ENCODE results near the gene MRPL36.
"Not testable (repeated sequence)": the region's sequence is repeated elsewhere in the genome, so short reads cannot be mapped to it uniquely, and the experiment has no call there.

MRPL36 gene

DNA sequence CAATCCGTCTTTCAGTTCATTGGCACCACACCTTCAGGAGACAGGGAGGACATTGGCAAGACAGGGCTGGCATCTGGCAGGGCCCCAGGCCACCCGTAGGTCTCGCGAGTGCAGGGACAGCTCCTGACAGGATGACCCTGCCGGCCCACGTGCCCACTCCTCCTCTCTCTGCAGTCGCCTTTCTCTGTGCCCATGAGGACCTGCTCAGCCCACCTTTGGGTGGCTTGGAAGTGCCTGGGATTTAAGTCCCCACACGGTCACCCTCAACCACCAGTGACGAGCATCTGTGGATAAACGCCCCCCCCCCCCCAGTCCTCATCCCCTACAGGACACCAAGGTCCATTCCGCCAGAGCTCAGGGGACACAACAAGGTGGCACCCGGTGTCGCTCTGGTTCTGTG is 4.1 kb downstream of the MRPL36 start:
- DNase-seq: no peak

DNA sequence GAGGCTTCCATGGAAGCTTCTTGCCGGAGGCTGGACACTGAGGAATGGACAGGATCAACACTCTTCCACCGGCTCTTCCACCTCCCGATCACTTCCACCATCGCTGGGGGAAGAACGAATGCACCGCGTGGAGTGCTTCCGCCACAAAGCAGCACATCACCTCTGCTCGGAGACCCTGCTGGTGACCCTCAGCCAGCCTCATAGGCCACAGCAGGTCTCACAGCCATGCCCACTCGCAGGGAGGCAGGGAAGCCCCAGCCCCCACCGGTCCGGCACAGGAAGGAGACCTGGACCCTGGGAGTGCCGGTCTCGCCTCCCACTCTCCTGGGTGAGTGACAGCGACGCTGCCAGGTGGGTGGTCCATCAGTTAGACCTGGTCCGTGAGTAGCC is 4.7 kb downstream of the MRPL36 start:
- no peak for DNase-seq

DNA sequence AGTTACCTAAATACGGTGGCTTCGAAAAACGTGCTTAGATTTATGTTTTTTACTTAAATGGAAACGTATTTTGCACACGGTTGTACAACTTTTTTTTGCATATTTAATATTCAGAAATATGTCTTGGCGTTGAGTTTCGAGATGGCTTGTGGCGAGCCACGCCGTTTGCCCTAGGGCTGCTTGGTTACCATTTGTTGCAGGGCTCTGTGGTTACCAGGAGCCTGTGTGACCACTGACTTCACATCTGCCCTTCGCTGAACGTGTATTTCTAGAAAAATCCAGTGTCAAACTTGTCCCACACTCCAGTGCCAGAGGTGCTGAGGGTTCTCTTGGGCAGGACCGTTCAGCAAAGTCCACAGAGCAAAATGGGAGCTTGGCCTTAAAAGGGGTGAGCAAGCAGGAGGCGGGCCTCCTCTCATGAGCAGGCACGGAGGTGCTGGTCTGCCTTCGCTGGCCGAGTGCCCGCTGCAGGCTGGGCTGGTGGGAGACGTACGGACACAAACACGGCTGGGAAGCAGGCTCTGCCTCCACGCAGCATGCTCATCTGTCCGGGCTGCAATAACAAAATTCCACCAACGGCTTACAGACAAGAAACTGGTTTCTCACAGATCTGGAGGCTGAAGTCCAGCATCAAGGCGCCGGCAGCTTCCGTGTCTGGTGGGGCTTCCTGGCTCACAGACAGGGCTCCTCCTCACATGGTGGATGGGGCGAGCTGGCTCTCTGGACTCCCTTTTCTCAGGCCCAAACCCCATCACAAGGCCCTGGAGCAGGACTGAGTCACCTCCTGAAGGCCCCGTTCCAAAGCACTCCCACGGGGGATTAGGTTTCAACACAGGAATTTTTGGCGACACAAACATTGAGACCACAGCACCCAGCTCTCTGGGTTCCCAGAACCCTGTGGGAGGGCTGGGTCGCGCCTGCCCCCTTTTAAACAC is 5.4 kb downstream of the MRPL36 start:
- no peak for DNase-seq

DNA sequence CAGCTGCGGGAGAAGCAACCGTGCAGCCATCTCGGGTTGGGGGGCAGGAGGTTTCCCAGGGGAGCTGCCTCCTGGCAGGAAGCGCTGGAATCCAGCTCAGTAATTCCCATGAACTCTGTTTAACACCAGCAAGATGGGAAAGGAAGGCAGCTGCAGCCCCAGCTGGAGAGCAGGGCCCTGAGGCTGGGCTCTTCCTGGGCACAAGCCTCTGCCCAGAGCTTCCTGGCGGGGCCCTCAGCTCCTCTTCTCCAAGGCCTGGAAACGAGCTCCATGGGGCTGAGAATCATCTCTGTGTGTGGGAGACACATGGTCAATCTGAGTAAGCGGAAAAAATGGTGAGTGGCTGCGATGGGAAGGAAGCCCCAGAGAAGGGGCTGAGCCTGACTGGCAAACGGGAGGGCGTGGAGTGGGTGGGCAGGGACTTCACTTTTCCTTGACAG is 6.3 kb downstream of the MRPL36 start:
- DNase-seq: no peak

DNA sequence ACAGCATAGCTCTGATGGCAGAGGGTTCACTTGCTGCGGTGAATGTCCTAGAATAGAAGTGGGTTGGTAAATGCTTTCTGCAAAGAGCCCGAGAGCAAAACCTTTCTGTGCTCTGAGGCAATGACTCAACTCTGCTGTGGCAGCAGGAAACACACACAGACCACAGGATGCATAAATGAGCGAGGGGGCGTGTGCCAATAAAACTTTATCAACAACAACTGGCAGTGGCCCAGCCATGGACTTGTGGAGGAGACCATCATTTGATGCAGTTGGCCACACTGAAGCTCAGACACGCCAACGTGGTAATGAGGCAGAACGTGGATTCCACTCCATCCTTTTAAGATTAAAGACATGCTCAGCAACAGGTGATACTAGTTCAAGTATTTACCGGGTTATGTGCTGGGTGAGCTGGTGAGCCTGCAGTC is 6.8 kb downstream of the MRPL36 start:
- no peak for DNase-seq

DNA sequence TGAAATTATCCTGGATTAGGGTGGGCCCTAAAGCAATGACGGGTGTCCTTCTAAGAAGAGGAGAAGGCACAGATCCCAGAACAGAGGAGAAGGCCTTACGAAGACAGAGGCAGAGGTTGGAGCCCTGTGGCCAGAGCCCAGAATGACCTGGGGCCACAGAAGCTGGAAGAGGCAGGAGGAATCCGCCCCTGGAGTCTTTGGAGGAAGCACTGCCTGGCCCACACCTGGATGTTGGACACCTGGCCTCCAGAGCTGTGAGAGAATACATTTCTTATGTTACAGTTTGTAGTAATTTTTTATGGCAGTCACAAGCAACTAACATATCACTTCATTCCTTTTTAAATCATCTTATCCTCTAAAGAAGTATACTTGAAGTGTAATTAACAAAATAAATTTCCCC is 8.5 kb downstream of the MRPL36 start:
- DNase-seq: no peak

DNA sequence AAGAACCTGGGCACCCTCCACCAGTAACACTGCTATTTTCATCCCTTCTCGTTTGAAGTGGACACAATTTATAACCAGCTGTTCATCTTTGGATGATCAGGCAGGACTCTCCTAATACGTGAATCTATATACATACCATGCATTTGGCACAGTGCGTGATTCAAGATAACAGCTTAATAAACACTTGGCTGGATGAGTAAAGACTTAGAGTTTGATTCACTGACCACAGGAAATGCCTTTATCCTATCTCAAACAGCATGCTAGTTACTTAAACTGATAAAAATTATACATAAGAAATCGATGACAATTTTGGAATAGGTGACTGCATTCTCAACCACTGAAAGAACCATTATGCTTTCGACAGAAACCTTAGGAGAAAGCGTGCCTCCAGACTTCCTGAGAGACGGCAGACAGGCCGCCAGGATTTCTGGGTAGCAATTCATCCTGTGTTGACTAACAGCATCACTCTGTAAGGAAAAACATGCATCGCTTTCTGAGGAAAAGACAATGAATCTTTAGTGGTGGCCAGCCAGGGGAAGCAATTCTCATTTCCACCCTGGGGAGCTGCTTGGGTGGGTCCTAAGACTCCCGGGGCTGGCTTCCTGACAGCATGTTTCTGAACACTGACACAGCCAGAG is 9.7 kb downstream of the MRPL36 start:
- DNase-seq: no peak

DNA sequence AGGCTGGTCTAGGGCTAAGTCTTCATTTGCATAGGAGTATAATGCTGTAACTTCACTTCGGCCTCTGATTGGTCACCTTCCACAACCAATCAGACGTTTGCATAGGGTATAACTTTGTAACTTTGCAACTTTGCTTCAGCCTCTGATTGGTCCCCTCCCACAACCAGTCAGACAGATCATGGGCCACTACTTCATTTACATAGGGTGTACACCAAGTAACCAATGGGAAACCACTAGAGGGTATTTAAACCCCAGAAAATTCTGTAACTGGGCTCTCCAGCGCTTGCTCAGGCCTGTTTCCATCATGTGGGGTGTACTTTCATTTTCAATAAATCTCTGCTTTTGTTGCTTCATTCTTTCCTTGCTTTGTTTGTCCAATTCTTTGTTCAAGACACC is 10.2 kb downstream of the MRPL36 start:
- not testable (repeated sequence) for DNase-seq

DNA sequence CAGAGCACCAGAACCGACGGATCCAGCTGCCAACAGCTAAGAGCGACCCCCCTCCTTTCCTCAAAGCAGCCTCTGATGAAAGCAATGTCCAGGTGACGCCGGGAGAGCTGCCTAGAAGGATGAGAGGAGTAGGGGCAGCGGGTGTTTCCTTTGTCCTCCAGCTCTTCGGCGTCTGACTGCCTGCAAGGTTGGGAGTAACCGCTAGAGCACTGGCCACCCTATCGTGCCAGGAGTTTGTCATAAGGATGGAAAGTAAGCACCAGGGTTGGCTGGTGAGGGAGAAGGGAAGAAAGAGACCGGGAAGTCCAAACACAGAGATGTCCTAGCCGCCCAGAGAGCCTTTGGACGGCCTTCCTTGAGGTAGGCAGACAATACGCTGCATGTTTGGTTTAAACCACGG is 10.8 kb downstream of the MRPL36 start:
- no peak for DNase-seq

DNA sequence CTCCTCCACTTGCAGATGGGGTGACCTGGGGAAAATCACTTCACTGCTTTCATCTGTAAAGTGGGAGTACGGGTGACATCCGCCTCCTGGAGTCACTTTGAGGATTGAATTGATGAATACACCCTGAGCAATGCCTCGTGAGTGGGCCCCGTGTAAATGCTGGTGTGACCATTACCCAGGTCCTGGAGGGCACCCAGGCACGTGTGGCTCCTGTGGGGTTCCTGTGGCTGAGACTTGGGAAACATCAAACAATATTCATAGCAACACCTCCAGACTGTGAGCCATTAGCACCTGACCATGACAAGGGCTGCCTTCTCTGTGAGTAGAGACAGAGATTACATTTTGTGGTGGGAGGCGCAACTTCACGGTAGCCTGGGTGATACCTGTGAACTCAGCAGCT is 11.4 kb downstream of the MRPL36 start:
- DNase-seq: no peak

DNA sequence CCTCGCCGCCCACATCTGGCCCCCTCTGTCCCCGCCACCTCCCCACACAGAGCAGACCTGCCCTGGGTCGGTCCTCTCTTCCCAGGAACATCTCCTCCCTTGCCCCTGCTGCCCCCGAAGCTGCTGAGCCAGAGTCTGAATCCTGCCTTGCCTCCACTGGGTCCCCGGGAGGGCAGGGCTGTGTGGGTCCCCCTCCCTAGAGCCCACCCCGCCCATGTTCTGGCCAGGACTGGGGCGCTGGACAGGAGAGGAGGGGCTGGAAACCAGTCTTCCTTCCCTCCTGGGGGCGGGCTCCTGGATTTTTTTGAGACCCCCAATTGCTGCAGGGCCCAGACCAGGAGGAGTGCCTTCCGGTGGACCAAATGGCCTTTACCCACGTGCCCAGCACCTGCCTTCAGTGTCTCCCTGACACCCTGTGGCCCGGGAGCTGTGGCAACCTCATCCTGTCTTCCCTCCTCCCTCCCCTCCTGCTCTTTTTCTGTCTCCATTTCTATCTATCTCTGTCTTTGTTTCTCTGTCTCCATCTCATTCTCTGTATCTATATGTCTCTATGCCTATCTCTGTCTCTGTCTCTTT is 12.1 kb downstream of the MRPL36 start:
- DNase-seq: no peak

DNA sequence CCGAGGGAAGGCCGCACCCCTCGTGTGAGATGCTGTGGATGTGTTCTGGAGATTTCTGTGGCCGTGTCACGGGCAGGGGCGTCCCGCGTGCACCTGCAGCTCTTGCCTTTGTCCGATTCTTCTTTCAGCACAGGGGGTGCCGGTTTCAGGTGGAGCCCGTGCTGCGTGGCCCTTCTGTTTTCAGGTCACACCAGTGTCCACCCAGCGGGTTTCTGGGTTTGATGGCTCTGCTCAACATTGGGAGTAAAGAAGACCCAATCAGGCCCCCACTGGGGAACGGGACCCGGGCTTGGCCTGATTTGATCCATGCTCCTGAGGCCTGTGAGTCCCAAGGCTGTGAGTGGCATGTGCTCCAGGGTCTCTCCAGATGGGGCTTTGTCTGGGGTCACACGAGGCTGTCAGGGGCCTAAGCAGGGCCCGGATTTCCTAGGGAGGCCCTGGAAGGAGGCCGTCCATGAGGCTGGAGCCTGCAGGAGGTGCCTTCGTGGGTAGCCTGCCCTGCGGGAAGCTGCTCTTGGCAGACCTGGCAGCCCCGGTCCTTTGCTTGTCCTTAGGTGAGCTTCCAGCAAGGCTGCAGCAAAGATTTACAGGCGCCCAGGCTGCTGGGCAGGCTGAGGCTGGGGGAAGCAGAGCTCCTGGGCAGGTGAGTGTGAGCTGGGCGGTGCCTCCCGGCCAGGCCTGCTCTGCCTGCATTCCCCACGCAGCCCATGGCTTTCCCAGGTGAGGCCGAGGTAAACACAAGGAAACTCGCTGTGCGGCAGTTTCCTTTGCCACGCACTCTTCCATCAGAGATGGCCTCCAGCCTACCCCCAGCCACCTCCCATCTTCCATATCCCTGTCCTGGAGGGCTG is 12.8 kb downstream of the MRPL36 start:
- no peak for DNase-seq

DNA sequence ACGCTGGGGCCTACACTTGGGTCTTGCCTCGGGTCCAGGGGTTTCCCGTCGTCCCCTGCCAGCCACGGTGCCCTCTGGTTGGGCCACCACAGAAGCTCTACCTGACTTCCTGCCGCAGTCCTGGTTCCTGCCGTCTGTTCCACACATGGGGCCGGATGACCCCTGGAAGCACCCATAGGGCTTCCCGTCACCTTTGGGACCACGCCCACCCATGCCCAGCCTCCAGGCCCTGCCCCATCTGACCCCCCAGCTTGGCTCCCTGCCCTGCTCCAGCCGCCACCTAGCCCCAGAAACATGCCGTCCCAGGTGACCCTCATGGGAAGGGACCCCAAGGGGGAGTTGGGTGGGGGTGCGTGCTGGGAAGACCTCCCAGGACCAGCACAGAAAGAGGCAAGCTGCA is 13.7 kb downstream of the MRPL36 start:
- no peak for DNase-seq

DNA sequence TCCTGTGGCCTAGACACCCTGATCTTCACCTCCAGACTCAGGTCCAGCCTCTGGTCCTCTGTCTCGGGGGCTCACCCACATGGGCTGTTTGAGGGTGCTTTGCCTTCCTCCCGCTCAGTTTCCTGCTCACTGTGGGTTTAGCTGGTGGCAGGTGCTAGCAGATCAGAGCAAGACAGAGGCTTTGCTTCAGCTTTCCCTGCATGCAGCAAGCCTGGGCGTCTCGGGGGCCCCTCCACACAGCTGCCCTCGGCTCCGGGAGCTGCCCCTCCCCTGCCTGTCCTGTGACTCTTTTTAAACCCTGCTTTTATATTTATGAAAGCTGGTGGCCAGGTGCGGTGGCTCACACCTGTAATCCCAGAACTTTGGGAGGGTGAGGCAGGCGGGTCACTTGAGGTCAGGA is 14.6 kb downstream of the MRPL36 start:
- no peak for DNase-seq

DNA sequence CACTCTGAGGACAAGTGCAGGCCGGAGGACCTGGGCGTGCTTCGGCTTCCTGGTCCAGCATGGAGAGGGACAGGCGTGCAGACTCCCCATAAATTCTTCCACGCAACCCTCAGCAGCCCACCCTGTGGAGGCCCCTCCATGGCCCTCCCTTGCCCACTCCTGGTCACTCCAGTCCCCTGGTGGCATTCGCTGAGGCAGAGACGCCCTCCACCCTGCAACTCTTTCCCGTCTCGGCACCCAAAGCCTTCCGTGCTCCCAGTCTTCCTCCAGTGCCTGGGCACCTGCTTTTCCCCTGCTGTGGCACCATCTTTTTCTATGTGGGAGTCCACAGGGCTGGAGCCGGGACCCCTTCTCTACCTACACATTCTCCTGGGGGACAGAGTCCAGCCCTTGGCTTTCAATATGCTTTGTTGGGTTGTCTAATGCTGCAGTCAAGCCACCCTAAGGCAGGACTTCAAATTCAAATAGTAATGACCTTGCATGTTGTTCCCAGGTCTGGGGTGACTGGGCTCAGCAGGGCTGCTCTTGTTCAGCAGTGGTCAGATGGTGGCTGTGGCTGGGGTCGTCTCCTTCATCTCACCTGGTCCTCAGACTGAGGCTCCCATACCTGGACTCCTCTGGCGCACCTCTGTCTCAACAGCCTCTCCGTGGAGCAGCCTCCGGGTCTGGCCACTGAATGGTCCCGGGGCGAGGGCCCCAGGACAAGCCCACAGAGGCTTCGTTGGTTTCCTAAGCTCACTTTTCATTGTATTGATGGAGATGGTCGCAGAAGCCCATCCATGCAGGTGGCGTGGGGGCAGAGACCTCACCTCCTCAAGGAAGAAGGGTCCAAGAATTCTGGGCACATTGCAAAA is 15.2 kb downstream of the MRPL36 start:
- DNase-seq: no peak

DNA sequence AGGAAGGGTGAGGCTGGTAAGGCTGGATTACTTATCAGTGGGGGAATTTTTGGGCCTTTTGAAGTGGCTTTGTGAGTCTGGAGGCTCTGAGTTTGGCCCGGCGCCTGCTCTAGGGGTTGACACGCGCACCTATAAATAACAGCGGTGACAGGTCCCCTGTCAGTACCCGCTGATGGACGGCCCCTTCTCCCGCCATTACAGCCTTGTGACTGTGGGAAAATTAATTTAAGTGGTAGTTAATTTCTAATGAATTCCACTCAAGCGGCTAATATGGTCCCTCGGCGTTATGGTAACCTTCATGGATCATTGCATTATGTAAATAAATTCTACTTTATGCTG is 16.5 kb downstream of the MRPL36 start:
- DNase-seq: no peak

DNA sequence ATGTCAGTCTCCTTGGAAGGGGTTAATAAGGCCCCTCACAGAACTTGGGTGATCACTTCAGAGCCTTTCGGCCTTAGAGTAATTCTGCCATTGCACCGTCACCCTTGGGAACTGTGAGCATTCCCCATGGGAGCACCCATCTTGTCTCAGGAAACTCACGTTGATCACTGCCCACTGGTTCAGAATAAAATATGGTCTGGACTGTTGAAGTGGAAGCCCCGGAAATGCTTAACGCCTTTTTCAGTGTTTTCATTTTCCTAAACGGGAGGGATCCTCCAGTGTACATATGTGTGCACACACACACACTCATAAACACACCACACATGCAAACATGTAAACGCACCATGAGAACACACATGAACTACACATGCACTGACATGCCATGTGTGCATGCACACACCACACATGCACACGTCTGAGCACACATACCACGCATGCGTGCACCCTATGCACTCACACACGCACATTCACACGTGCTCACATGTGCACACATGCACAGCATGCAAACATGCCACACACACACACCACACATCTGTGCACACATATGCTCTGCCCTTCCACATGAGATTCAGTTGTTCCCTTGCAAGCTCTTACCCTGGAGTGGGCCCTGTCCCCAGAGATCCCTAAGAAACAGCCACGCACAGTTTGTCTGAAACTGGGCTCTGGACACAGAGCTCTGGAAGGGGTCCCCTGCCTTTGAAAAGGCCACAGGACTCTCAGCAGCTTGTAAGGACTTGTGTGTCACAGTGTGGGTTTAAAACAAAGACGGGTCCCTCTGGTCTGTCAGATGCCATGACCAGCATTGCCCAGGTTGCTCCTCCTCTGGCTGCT is 17.0 kb downstream of the MRPL36 start:
- DNase-seq: no peak

DNA sequence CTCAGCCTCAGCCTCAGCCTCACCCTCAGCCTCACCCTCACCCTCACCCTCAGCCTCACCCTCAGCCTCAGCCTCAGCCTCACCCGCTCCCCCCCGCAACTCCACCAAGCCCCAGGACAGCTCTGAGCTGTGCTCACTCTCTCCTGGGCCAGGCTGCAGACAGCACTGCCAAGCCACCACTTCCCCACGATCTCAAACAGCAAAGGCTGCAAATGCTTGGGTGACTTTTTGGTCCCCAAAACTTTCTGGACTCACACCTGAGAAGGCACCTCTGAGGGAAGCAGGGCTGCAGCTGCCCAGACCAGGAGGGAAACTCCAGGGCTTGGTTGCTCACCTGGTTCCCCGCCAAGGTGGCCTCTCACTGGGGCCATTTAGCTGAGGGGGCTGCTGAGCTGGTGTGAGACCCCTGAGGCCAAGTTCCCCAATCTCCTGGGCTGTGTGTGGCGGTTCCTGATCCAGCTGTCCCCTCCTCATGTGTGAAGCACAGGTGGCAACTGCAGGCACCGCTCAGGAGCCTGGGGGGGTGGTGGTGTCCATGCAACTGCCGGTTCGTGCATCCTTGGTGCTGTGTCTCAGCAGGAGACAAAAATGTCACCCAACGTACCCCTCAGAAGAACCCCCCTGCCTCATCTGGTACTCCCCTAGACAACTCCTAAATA is 17.8 kb downstream of the MRPL36 start:
- DNase-seq: no peak

DNA sequence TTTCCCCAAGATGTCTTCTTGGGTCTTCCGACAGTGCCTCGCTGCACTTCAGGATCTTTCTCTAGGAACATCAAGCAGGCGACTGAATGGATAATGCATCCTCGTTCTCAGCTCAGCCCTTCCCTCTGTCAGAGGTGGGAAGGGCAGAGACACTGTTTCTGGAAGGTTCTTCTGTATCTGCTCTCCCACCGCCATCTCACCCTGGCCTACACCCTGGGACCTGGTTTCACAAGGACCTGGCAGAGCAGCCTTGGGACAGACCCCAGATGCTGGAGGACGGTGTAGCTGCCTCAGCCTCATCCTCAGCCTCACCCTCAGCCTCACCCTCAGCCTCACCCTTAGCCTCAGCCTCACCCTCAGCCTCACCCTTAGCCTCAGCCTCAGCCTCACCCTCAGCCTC is 18.5 kb downstream of the MRPL36 start:
- DNase-seq: no peak

DNA sequence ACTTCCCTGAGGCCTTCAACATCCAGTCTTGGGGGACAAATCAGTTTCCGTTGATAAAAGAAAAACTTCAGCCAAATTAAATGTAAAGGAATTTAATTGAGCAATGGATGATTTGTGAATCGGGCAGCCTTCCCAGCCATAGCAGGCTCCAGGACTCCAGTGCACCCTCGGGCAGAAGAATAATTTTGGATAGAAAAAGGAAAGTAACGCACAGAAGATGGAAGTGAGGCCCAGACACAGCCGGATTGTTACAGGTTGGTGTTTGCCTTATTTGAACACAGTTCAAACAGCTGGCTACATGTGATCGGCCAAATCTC is 19.1 kb downstream of the MRPL36 start:
- DNase-seq: no peak
